ENCODE results near the gene ERICH3. TPM values are rescaled to one million over a fixed set of nuclear protein-coding genes. Genes with fewer than 3 reads are reported as not detected.

The ERICH3 gene
- total and polyA plus RNA-seq, 2 donors (not counting 1 experiment from before 2014, with no cell fraction given) = 0.17 TPM; not detected in 1

GRCh38 chr1:74578101-74578500 lies 95.5 kb downstream of the ERICH3 start:
- H3K4me3 ChIP-seq (replicated peaks in 1 of 4; ENCODE audit: control extremely low read depth in 1 of 4, insufficient read depth in 1 of 4, low read depth in 3 of 4, low read length in 4 of 4) = no peak overlapping the region
- no peak overlapping the region for H3K9ac ChIP-seq (ENCODE audit: insufficient read depth, low read length)
- TF ChIP-seq EZH2 (IDR thresholded peaks at IDR 0.05; ENCODE audit: low read length, missing control alignments) = no peak
- no peak for TF ChIP-seq CTCF (conservative IDR thresholded peaks at IDR 0.05 in 1 of 2, IDR thresholded peaks at IDR 0.05 in 1 of 2; ENCODE audit: low read depth in 1 of 2, low read length in 2 of 2)
- no peak overlapping the region for H3K4me2 ChIP-seq (ENCODE audit: extremely low read depth, insufficient read depth, low read length)
- H2AFZ ChIP-seq (ENCODE audit: low read length) = no peak overlapping the region
- no peaks in the 10 kb centered on the region for H3K79me2 ChIP-seq (ENCODE audit: control insufficient read depth, insufficient read depth, low read length)
- DNase-seq (ENCODE audit: low read depth in 2 of 2) = no peak
- H4K20me1 ChIP-seq (ENCODE audit: control insufficient read depth, extremely low read depth, insufficient read depth, low read length) = no peaks in the 10 kb centered on the region
- no peaks in the 10 kb centered on the region for H3K27me3 ChIP-seq (ENCODE audit: control insufficient read depth, insufficient read depth, low read length)
- no peak overlapping the region for H3K27ac ChIP-seq (ENCODE audit: insufficient read depth, low read length)
- H3K9me3 ChIP-seq (ENCODE audit: control insufficient read depth, insufficient read depth, low read depth, low read length) = no peaks in the 10 kb centered on the region
- no peaks in the 10 kb centered on the region for H3K36me3 ChIP-seq (ENCODE audit: control insufficient read depth, insufficient read depth, low read length)
- H3K4me1 ChIP-seq (ENCODE audit: control insufficient read depth, extremely low read depth, insufficient read depth, low read length) = no peaks in the 10 kb centered on the region

GRCh38 chr1:74571891-74572290 lies 101.7 kb downstream of the ERICH3 start:
- no peaks in the 10 kb centered on the region for H3K4me1 ChIP-seq (ENCODE audit: control insufficient read depth, extremely low read depth, insufficient read depth, low read length)
- no peak for DNase-seq (ENCODE audit: low read depth in 2 of 2)
- no peaks in the 10 kb centered on the region for H4K20me1 ChIP-seq (ENCODE audit: control insufficient read depth, extremely low read depth, insufficient read depth, low read length)
- no peak overlapping the region for H3K4me3 ChIP-seq (replicated peaks in 1 of 4; ENCODE audit: control extremely low read depth in 1 of 4, insufficient read depth in 1 of 4, low read depth in 3 of 4, low read length in 4 of 4)
- H3K27ac ChIP-seq (ENCODE audit: insufficient read depth, low read length) = no peak overlapping the region
- no peak overlapping the region for H2AFZ ChIP-seq (ENCODE audit: low read length)
- no peaks in the 10 kb centered on the region for H3K9me3 ChIP-seq (ENCODE audit: control insufficient read depth, insufficient read depth, low read depth, low read length)
- no peaks in the 10 kb centered on the region for H3K79me2 ChIP-seq (ENCODE audit: control insufficient read depth, insufficient read depth, low read length)
- no peak for TF ChIP-seq CTCF (conservative IDR thresholded peaks at IDR 0.05 in 1 of 2, IDR thresholded peaks at IDR 0.05 in 1 of 2; ENCODE audit: low read depth in 1 of 2, low read length in 2 of 2)
- TF ChIP-seq EZH2 (IDR thresholded peaks at IDR 0.05; ENCODE audit: low read length, missing control alignments) = no peak
- H3K9ac ChIP-seq (ENCODE audit: insufficient read depth, low read length) = no peak overlapping the region
- H3K4me2 ChIP-seq (ENCODE audit: extremely low read depth, insufficient read depth, low read length) = no peak overlapping the region
- no peaks in the 10 kb centered on the region for H3K36me3 ChIP-seq (ENCODE audit: control insufficient read depth, insufficient read depth, low read length)
- H3K27me3 ChIP-seq (ENCODE audit: control insufficient read depth, insufficient read depth, low read length) = no peaks in the 10 kb centered on the region

- no peaks in the 10 kb centered on the region for H3K9me3 ChIP-seq (ENCODE audit: control insufficient read depth, insufficient read depth, low read depth, low read length)
- no peaks in the 10 kb centered on the region for H3K4me1 ChIP-seq (ENCODE audit: control insufficient read depth, extremely low read depth, insufficient read depth, low read length)
- no peak overlapping the region for H2AFZ ChIP-seq (ENCODE audit: low read length)
- no peak overlapping the region for H3K27ac ChIP-seq (ENCODE audit: insufficient read depth, low read length)
- H3K9ac ChIP-seq (ENCODE audit: insufficient read depth, low read length) = no peak overlapping the region
- no peaks in the 10 kb centered on the region for H3K27me3 ChIP-seq (ENCODE audit: control insufficient read depth, insufficient read depth, low read length)
- H3K4me3 ChIP-seq (replicated peaks in 1 of 4; ENCODE audit: control extremely low read depth in 1 of 4, insufficient read depth in 1 of 4, low read depth in 3 of 4, low read length in 4 of 4) = no peak overlapping the region
- no peak for DNase-seq (ENCODE audit: low read depth in 2 of 2)
- no peaks in the 10 kb centered on the region for H3K79me2 ChIP-seq (ENCODE audit: control insufficient read depth, insufficient read depth, low read length)
- H3K4me2 ChIP-seq (ENCODE audit: extremely low read depth, insufficient read depth, low read length) = no peak overlapping the region
- no peaks in the 10 kb centered on the region for H4K20me1 ChIP-seq (ENCODE audit: control insufficient read depth, extremely low read depth, insufficient read depth, low read length)
- no peaks in the 10 kb centered on the region for H3K36me3 ChIP-seq (ENCODE audit: control insufficient read depth, insufficient read depth, low read length)
- TF ChIP-seq CTCF (conservative IDR thresholded peaks at IDR 0.05 in 1 of 2, IDR thresholded peaks at IDR 0.05 in 1 of 2; ENCODE audit: low read depth in 1 of 2, low read length in 2 of 2) = no peak
These were observed 102.1 kb downstream of the ERICH3 start for GRCh38 chr1:74571493-74571800.
